ENCODE measurements around the gene MUC21.

Gene MUC21

GRCh38 chr6:31037682-31038081, 54.2 kb downstream of the MUC21 start:
- DNase-seq = peak; percentile 15
- in situ Hi-C loops (cut with HindIII; ENCODE audit: low pct_ligation_motif_present, low sequenced_read_pairs) = no loop called here
- TF ChIP-seq, protein P1, sequence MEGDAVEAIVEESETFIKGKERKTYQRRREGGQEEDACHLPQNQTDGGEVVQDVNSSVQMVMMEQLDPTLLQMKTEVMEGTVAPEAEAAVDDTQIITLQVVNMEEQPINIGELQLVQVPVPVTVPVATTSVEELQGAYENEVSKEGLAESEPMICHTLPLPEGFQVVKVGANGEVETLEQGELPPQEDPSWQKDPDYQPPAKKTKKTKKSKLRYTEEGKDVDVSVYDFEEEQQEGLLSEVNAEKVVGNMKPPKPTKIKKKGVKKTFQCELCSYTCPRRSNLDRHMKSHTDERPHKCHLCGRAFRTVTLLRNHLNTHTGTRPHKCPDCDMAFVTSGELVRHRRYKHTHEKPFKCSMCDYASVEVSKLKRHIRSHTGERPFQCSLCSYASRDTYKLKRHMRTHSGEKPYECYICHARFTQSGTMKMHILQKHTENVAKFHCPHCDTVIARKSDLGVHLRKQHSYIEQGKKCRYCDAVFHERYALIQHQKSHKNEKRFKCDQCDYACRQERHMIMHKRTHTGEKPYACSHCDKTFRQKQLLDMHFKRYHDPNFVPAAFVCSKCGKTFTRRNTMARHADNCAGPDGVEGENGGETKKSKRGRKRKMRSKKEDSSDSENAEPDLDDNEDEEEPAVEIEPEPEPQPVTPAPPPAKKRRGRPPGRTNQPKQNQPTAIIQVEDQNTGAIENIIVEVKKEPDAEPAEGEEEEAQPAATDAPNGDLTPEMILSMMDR (IDR thresholded peaks at IDR 0.05; ENCODE audit: low read depth, low read length, missing control alignments) = no peak
- Histone ChIP-seq H3K27ac (no peak overlapping the region), H3K27me3 (replicated peaks) (peaks cover 4% of the 10 kb centered on the region), H3K4me3 (ENCODE audit: low read depth, low read length) (no peak overlapping the region), H3K36me3 (replicated peaks) (no peaks in the 10 kb centered on the region)

DNA sequence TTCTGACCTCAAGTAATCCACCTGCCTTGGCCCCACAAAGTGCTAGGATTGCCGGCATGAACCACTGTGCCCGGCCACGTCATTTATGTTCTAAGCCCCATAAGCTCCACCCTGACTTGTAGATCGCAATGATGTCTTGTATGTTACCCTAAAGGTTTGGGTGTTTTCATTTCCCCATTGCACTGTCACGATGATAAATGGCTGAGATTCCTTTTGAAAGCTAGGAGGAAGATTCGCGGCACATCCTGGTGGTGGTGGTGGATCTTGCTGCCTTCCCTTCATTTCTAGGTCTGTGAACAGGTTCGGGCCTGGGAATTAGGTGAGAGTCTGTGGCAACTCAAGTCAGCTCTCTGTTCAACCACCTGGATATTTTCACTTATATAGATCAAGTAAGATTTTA, 55.0 kb downstream of the MUC21 start:
- no peak for DNase-seq
- TF ChIP-seq, protein P1 (IDR thresholded peaks at IDR 0.05; ENCODE audit: low read depth, low read length, missing control alignments) = no peak
- Histone ChIP-seq H3K4me3 (ENCODE audit: low read depth, low read length) (no peak overlapping the region), H3K27ac (no peak overlapping the region), H3K27me3 (replicated peaks) (peaks cover 8% of the 10 kb centered on the region), H3K36me3 (replicated peaks) (no peaks in the 10 kb centered on the region)
- in situ Hi-C loops (cut with HindIII; ENCODE audit: low pct_ligation_motif_present, low sequenced_read_pairs) = no loop called here
